Endometrial microvascular endothelial cells (primary cell): Measurements from ENCODE around the gene DKK3. TPM values are rescaled to one million over a fixed set of nuclear protein-coding genes. Genes with fewer than 3 reads are reported as not detected.

Experiments used
- in situ Hi-C: cut with HindIII; loops from 2 replicates; pipeline ENCODE4 v1.10.0; 2017; ENCODE audit warnings: low sequenced_read_pairs, low pct_unique_long_range_greater_than_20kb; ENCODE audit errors: inconsistent ontology term
- total RNA-seq: library from RNA; depleted of rRNA; stranded (reverse); fragments of >200 nt; gene quantifications from one replicate; pipeline ENCODE4 v1.2.3, GENCODE V29; 2015; ENCODE audit errors: inconsistent ontology term

The DKK3 gene
- total RNA-seq, 1 donor from 2014 or later: 192 TPM

DNA sequence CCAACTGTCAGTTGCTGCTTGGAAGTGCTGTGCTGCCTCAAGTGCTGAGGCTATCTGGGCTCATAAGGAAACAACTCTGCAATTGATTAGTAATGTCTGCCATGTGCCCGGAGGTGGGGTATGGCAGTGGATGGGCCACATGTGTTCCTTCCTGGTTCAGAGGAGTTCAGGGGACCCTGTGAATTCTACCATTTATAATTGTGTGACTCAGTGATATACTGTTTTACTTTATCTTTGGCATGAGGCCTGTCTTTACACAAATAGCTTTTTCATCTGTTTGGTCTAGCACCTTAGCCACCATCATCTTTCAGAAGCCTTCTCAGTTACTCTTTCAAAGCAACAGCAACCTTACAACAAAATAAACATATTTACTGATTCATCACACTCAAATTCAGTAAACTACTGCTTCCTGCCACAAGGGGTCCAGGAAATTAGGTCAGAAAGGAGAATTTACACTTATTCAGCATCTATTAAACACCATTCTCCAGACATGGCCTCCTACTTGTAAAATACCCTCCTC is 20.9 kb downstream of the DKK3 start:
- in situ Hi-C loops: no loop called here

DNA sequence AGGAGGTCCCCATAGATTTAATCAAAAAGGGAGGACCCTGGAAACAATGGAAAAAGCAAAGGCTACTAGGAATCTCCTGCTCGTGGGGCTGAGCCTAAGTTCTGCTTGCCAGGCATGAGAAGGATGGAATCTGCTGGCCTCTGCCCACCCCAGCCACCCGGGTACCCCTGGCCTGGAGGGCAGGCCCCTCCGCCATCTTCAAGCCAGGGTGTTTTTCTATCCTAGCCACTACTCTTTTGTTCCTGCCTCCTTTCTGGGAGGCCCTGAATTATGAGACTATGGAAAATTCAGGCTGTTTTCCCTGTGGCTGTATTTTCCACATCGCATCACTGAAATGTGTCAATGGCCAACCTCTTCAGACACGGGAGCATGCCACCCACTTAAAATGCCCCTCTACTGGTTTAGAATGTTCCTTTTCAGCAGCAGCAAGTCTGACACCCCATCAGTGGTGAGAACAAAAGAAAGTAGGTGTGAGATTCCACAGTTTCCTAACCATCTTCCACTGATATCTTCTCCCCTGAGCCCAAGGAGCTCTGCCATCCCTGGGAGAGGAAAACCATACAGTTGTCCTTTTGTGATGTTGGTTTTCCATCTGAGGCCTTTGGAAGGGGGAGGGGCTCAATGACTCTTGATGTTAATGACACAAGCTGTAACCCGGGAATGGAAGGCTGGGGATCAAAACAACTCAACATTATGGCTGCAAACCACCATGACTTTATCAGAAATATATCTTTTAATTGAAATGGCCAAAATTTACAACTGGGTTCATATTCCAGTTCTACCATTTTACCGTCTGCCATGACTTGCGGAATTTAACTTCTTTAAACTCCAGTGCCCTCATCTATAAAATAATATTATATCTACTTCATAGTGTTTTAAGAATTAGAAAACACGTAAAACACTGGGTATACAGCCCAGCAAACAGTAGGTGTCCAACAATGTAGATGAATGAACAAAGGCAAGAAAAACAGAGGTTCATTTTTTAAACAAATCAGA is 22.2 kb downstream of the DKK3 start:
- in situ Hi-C loops: no loop called here

DNA sequence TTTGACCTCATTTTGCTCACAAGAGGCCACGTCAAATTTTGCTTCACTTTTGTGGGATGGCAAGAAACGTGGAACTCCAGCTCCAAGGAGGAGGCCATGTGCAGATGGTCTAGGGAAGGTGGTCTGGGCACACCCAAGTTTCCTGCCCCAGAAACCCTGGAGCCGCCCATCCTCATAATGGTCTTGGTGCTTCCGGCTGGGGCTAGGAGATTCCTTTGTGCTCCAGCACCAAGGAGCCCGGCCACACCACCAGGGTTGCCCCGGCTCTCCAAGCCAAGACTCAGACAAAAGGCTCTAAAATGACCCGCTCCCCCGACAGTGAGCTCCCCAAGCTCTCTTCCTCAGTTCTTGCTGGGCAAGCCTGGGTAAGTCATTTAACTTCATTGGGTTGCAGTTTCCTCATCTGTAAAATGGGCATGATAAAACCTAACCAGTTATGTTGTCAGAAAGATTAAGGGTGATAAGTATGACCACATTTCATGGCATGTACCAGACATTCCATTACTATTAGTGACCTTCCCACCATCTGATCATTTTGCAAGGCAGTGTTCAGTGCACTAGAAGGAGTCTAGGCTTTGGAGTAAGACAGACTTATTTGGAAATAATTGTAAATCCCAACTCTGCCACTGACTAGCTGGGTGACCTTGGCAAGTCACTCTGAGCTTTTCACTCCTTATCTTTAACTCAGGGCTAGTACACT is 23.3 kb downstream of the DKK3 start:
- in situ Hi-C loops: no loop called here

DNA sequence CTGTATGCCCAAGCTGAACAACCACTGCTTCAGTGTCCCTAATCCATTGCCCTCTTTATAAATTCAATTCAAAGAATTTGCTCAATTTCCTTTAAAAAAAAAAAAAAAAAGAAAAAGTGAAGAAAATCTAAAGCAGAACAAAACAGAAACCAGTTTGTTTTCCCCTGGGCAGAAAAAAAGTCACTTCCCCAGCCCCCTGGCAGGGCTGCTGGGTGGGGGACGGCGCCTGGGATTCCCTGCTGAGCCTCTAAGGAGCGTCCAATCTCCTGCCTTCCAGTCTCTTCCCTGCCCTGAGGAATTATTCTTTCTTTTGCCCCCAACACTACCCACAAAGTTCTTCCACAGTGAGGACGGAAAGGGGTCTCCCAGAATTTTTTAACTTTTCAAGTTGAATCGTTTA is 23.9 kb downstream of the DKK3 start:
- in situ Hi-C loops: no loop called here

DNA sequence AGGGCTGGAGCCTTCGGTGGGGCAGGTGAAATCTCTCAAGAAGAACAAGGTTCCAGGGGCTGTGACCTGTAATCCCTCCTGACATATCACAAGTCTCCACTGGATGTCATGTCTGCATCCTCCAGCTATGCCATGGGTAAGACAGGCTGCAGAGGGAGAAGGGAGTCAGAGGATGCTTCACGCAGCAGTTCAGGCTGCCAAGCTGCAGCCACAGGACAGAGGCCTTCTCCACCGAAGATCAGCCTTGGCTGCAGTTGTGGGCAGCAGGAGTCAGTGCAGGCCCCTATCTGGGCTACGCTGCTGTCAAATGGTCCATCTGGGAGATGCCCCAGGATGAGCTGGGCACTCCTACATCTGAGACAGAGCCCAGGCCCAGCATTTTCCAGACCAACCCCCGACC is 25.0 kb downstream of the DKK3 start:
- in situ Hi-C loops: no loop called here

DNA sequence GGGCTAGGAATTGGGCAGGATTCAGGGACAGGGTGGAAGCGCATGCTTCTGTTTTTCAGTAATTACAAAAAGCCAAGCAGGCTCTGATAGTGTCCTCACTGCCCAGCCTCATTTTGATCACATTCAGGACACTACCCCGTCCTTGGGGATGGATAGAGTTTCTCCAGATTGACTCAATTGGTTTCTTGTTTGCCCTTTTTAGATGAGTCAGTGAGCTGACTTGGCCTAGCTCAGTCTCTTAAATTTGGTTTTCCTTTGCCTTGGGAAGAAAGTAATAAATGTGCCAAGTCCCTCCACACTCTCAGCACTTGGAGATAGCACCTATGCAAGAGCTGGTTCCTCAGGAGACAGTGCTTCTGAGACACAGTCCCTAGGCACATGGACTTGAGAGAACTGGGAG is 25.5 kb downstream of the DKK3 start:
- in situ Hi-C loops: no loop called here

DNA sequence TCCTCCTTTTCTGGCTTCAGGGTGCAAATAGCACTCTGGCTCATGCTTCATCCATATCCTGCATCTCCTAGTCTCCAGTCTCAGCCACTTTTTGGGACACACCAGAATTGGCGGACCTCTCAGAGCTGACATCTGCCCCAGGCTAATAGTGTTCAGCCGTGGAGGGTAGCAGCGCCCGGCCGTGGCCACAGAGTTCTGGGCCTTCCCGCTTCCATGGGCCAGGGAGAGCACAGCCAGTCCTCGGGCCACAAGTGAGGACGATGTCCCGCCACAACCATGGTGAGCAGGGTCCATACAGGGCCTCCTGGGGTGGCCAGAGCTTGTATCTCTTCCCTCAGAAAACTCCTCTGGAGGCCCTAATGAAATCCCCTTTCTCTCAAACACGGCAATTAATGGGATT is 26.0 kb downstream of the DKK3 start:
- in situ Hi-C loops: no loop called here

DNA sequence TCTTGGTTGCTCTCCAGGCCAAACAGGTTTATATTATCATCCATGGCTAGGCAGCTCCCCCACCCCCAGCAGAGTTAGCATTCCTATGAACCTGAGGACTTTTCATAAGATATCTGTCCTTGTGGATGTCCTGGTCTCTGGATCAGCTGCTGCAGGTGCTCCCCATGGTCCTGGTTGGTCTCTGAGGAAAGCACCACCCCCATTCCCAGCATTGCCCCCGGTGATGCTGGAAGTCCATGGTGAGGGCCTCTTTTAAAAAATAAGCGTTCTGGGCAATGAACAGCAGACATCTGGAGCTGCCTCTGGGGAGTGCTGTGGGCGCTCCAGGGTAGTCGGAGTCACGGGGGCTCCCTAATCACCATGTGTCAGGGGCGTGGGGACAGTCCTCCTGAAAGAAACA is 26.6 kb downstream of the DKK3 start:
- in situ Hi-C loops: no loop called here

DNA sequence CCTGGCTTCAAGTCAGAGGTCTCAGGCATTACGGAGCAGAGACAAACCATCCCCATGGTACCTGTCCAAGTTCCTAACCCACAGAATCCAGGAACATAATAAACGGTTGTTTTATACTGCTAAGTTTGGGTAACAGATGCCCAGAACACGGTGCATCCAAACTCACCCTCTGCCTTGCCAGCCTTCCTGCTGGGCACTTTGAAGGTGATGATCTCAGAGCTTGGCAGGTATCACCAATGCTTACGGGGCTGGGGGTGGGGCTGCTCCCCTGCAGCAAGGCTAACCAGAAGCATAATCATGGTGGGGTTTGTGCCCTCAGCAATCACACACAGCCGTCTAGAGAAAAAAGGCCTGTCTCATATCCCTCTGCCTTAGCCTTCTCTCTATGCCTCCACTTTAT is 27.1 kb downstream of the DKK3 start:
- in situ Hi-C loops: no loop called here

DNA sequence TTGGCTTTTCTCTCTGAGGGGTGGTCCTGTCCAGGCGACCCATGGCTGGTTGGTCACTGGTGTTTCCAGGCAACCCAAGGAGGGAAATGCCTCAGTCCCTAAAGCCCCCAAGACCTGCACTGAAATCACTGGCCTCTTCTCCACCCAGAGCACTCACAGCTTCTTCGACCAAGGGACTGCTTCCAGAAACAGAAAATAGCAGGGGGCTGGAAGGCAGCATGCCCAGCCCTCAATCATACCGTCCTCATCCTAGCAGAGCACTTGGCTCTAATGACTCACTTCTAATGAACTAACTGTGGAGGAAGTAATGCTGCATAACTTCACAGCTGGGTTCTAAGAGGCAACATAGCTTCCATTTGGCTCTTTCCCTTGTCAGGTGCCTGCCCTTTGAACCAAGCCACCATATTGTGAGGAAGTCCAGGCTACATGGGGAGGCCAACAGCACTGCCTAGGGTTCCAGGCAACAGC is 27.6 kb downstream of the DKK3 start:
- in situ Hi-C loops: no loop called here

DNA sequence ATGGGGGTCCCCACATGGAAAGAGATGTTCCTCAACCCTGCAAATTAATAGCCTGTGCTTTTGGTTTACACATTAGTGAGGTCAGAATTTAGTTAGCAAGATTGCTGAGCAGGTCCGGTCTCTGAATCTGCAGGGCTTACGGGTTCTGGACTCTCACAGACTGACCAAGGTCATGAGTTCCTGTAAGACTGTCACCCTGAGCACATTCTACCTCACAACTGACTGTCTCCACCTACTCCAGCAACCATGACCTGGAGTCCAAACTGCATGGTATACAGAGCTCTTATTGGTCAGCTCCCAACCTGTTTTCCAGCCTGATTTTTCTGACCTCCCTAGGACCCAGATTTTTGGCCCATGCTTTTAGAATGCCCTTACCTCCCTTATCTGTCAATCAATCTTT is 28.2 kb downstream of the DKK3 start:
- in situ Hi-C loops: no loop called here

DNA sequence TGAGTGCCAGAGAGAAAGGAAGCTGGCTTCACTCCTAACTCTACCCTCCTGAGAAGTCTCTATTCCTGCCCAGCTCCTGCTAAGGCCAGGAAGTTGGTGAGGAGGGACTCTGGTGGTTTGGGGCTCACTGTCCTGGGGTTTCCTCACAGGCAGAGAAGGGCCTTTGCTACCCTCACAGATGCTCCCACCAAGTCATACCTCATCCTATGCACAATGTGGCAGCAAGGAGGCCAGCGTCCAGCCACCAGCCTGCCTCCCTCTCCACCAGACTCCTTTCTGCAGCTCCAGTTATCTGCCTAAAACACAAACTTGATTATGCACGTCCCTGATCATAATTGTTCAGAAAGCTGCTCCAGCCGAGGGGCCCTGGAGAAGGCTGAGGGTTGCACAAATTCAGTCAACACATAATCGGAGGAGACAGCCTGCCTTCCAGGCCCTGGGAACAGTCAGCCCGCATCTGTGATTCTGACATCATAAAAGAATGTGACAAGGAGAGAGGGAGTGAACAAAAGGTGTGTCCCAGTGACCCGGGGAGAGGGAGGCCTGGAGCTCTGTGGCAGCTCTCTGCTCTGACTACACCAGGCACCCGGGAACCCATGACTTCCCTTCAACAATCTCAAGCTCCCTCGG is 28.8 kb downstream of the DKK3 start:
- in situ Hi-C loops: no loop called here

DNA sequence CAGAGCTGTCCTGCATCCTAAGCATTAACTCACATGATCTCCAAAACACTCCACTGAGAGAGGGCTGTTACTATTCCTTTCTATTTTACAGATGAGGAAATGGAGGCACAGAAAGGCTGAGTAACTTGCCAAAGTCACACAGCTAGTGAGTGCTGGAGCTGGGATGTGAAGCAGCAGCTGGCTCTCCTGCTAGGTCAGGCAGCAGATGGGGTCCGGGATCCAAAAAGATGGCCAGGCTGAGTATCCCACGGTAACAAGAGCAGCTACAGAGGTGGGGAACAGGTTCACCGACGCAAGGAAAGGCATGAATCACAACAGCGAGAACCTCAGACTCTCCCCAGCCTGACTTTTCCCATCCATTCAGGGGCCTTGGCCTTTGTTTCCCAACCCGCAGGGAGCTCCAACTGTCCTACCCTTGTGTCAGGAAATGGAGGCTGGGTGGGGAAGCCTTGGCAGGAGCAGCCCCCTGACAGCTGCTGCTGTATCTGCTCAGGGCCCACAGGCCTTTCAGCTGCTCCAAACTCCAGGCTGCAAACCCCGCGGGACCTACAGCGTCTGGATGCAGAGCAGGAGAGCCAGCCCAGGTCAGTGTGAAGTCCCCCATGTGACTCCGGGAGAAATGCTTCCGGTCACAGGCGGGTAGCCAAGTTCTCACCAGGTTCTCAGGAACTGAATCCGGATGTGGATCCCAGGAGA is 29.5 kb downstream of the DKK3 start:
- in situ Hi-C loops: no loop called here

DNA sequence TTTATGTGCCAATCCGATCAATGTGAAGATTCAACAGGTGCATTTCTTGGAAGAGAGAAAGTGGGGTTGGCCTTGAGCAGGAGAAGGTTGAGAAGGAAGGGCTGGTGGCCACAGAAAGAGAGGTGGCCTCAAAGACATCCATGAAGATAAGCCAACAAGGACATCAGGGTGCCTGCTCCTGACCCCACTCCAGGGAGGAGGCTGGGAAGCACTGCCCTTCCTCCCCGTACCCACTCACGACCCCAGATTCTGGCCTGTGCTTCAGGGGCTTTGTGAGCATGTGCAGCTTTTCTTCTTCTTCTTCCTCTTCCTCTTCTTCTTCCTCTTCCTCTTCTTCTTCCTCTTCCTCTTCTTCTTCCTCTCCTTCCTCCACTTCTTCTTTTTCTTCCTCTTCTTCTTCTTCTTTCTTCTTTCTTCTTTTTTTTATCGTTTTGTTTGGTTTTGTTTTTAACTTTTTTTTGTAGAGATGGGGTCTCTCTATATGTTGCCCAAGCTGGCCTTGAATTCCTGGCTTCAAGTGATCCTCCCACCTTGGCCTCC is 30.3 kb downstream of the DKK3 start:
- in situ Hi-C loops: no loop called here

DNA sequence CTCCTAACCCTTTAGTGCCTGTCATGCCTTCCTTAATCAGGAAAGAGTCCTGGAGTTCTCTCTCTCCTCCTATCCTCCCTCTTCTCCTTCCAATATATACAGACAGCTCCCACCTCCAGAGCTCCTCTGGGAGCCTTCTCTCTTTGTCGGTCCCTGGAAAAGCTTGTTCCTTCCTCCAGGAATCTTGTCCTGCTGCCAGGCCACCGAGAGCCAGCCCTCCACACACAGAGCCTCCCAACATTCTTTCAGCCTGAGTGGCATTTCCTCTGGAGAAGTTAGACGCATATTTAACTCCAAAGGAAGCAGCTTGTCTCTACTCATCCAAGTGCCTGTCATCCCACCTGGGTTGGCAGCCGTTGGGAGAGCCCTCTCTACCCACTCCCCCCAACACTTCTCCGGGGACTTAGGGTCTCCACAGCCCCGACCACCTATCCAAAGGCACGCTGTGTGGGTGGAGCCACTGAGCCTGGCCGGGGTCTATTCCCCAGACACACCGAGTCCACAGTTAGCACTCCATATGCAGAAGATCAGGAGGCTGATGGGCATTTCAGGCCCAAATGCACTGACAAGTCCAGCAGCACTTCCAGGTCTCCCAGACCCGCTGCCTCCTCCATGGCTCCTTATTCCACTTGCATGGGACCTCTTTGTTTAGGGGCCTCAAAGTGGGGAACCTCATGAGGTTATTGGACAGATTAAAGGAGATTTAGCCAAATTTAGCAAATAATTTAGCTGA is 31.1 kb downstream of the DKK3 start:
- in situ Hi-C loops: no loop called here

DNA sequence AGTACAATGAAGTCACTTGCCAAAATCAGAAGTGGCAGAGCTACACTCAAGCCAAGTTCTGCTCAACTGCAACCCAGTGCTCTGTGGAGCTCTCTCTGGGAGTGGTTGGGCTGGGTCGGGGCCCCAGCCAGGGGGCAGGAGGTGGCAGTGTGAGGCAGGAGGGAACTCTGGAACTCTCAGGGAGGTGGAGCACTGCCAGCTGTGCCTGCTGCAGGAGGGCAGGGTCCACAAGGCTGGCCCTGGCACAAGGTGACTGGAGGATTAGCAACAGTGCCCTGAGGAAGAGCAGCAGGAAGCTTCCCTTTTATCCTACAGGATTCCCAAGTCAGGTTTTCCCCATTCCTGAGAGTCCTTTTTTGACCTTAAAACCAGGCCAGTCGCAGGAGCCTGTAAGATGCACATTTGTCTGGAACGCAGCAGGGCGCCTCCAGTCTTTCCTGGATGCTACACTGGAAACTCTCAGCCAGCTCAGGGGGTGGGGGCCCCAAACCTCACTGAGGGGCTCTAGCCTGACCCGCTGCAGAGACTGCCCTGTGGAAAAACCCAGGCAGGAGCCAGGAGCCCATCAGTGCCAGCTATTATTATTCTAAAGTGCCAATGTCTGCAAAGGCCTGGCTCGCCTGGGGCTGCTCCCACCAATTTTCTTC is 31.8 kb downstream of the DKK3 start:
- in situ Hi-C loops: no loop called here

DNA sequence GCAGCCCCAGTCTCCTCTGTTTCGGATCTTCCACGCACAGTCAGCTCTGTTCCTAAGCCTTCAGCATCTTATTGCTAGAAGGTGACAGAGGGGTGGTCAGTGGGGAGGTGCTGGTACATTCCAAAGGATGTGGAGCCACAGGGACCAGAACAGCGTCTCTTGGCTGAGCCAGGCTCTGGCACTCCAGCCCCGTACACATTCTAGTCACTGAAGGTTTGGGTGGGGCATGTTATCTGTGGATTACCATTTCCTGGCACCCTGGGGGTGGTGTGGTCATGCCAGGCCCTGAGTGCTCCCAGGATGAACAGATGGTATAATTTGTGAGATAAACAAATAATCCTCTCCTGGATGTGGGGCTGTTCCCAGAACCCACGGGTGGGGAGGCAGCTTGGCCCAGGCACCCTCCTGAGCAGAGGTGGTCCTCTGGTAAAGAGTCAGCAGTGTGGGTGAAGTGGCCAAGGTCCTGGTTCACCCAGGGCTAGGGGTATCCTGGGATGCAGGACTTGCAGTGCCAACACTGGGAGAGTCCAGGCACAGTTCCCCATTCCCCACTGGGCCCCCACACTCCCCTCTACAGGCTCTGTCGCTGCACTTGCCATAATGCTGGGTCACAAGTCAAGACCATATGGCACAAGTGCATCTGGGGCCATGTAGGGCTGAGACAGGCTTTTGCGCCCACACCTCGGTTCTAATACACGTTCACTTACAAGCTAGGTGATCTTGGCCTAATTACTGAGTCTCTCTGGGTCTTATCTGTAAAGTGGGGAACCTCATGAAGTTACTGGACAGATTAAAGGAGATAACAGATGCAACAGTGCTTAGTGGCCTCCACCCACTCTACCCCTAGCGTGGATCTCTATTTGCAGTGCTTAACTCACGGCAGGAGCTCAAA is 33.0 kb downstream of the DKK3 start:
- in situ Hi-C loops: no loop called here
